HG03103 (cell line): ENCODE measurements around the gene CIB2.

Experiments used
- ATAC-seq: cut with Tn5 transposase; IDR thresholded peaks from one replicate; pipeline ENCODE4 v1.9.1; 2021; ENCODE audit warnings: low read depth; ENCODE audit not compliant: unreplicated experiment

CIB2 gene

DNA sequence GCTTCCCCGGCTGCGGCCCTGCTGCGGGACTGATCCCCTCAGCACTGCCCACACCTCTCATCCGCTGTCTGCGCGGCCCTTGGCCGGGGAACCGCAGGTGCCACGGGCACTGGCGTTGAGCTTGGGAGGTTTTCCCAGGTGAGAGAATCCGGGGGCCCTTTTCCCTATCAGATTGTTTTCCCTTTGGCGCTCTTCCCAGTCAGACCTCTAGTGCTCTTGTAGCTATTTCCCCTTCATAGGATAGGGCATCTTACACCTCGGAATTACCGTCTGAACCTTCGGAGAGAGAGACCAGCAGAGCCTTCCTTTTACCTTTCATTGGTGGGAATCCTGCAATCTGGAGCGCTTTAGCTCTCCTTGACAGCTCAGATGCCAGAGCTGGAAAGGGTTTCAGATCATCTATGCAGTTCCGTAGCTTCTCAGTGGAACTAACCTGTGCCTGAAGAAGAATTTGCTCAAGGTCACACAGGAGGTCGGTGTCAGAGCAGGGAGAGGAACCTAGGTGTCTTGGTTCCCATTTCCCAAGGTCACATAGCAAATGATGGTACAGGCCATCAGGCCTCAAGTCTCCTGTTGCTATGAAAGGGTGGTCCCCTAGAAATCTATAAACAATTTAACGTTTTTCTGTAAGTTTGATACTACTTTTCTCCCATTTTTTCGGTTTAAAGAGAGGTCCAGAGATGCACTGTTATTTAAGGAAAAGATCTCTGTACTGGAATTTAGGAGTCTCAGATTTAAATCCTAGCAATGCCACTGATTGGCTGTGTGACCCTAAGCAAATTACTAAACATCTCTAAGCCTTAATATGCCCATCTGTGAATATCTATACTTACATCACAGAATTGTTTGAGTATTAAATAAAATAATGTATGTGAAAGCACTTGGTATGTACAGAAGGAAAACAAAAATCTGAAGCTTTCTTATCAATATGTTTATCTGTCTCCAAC is 18.8 kb upstream of the CIB2 start:
- ATAC-seq, result no peak

GRCh38 chr15:78149068-78149804 is 18.0 kb upstream of the CIB2 start, which contains the start of gene IDH3A:
IDH3A (plus strand) TSS chr15:78149362; CDS start chr15:78149404, 42 bp downstream.
- peak; percentile 70 for ATAC-seq

DNA sequence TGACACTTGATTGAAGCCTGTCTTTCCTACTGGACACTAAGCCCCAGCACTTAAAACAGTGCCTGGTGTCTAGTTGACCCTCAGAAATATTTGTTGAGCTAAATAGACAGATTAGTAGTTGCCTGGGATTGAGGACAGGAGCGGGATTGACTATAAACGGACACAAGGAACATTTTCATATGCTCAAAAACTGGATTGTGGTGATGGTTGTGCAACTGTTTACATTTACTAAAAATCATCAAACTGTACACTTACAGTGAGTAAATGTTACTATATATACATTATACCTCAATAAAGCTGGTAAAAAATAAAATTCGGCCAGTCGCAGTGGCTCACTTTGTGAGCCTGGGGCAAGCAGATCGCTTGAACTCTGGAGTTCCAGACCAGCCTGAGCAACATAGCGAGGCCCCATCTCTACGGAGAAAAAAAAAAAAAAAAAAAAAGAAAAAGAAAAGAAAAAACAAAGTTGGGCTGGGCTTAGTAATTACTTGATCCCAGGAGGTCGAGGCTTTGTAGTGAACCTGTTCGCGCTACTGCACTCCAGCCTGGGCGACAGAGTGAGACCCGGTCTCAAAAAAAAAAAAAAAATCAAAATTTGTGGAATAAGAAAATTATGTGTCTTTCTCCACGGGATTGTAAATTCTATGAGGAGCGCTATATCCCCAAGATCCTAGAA is 17.3 kb upstream of the CIB2 start:
- no peak for ATAC-seq

- no peak for ATAC-seq
Observed at GRCh38 chr15:78147566-78147965, 16.3 kb upstream of the CIB2 start.

DNA sequence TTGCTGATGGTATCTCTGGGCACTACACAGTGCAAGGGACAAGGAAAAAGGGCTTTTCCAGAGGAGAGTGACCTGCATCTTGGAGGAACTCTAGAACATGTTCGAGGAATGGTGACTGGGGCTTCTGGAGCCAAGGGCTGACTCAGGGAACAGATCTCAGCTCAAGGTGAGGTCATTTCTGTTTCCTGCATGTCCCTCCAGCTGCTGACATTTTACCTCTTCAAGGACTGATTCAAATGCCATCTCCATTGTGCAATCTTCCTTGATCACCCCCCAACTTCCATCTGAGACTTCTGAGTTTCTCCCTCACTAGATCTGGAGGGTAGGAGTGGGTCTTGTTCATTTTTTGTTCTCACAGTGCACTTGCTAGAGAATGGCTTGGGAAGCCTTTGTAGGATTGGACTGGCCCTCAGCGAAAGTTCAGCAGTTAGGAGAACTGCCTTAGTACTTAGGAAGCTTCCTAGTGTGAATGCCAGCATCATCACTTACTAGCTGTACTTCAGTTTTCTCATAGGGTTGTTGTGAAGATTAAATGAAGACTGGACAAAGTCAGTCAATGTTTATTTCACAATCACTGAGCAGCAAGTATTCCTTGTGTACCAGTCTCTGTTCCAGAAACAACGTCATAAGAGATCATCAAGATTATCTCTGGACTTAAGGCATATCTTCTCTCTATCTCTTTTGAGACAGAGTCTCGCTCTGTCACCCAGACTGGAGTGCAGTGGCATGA is 15.3 kb upstream of the CIB2 start:
- no peak for ATAC-seq

- no peak for ATAC-seq
Observed at GRCh38 chr15:78142332-78142731, 11.1 kb upstream of the CIB2 start.

- ATAC-seq, result no peak
Observed at GRCh38 chr15:78140292-78140691, 9.0 kb upstream of the CIB2 start.

- no peak for ATAC-seq
Observed at GRCh38 chr15:78139578-78139977, 8.3 kb upstream of the CIB2 start.

- no peak for ATAC-seq
Observed at GRCh38 chr15:78133801-78134200, 2.6 kb upstream of the CIB2 start.

GRCh38 chr15:78130466-78131294 is 565 bp downstream of the CIB2 start:
- ATAC-seq, result peak; percentile 36

- no peak for ATAC-seq
Observed at GRCh38 chr15:78129751-78130287, 1.4 kb downstream of the CIB2 start.

DNA sequence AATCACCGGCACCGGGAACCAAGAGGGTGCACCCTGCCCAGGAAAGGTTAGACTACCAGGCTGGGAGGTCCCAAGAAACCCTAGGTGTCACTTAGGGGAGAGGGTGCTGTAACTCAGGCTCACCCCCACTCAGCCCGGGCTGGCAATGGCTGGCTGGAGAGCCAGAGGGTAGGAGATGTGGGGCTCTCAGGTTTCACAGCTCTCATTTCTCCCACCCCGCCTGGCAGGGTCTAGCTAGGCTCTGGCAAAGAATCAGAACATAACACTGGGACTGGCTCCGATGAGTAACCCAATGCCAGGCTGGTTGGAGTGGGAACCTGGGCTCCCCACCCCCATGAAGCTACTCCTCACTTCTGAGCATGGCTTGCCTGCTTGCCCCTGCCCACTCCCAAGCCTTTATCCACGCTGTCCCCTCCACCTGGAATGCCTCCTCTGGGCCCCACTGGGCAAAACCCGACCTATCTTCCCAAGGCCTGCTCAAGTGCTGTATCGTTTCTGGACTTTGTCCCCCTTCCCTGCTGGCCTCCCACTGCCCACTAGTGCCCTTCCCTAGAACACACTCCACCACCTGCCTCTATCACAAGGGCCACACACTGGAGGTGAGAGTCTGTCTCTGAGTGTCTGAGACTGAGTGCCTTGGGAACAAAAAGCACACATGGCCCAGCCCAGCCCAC is 2.0 kb downstream of the CIB2 start:
- ATAC-seq, result no peak

DNA sequence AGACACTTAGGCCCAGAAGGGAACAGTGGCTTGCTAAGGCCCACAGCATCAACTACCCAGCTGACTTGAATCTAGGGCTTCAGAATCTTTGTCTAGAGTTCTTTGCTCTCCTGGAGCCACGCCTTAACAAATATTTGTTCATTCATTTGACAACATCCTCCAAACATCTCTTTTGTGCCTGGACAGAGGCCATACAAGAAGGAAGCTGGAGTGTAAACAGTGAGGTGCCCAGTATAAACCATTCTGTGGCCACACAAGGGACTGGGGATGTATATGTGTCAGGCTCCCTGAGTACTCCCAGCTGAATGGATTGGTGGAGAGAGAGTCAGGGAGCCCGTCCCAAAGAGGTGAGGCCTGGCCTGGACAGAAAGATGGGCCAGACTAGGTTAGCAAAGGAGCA is 3.4 kb downstream of the CIB2 start:
- ATAC-seq, result no peak

DNA sequence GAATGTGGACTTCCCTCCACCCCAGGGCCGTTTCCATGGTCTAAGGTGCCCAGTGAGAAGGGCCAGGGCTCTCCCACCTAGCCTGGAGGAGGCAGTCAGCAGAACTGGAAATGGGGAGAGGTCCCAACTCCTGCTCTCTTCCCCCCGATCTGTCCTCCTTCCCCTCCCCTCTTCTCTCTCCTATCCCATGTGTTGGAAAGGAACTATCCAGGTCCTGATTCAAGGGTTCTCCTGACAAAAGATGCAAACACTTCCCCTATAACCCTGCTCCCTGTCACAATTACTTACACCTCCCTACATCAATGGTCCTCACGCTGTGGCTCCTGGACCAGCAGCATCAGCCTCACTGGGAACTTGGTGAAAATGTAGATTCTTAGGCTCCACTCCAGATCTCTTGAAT is 6.0 kb downstream of the CIB2 start:
- no peak for ATAC-seq

DNA sequence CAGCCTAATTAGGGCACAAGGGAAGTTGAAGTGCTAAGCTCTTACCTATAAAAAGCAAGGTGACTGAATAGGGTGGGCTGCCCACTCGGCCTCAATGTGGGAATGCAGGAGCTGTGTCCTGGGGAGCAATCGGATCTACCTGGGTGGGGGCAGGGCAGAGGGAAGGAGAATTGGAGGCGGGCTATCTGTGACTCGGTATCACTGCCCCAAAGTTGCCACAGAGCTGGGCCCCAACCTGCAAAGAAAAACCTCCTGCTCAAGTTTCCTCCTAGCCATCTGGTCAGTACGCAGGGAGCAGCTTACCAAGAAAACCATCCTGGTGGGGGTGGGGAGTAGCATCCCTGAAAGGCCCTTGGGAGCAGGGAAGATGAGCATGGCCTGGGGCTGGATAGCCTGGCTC is 10.7 kb downstream of the CIB2 start:
- ATAC-seq, result no peak

DNA sequence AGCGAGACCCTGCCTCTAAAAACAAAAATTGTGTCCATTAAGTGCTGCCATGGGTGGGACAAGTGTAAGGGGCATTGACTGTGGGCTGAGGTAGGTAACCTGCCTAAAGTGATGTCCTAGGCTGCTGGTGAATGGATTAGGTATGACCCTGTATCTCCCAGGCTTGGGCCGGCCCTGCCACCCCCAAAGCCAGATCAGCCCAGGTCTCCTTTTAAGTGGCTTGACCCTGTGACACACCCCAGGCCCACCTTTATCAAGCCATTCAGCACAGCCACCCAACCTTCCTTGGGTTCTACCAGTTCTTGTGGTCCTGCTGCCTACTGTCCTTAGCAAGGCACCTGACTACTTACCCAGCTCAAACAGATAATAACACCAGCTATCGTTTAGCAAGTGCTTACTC is 18.7 kb downstream of the CIB2 start:
- no peak for ATAC-seq

- no peak for ATAC-seq
Observed at GRCh38 chr15:78111788-78112187, 19.5 kb downstream of the CIB2 start.

DNA sequence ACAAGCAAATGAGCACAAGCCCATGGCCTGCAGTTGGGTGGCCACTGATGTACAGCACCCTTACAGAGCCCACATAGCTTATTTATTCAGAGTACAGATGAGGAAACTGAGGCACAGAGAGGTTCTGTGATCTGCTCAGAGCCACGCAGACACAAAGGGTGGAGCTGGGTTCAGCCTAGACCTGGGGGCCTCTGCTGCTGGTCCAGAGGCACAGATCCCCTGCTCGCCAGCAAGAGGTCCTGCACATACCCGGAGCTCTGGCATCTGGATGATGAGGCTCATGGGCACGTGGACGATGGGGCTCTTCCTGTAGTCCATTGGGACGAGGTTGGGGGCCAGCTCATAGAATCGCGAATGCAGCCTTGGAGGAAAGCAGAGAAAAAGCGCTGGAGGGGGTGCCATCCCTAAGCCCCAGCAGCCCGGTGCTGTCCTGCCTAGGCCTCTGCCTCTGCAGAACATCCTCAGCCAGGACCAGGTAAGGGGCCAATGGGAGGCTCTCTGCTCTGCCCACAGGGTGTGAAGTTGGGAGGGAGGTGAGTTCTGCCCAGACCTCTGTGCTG is 20.2 kb downstream of the CIB2 start:
- no peak for ATAC-seq
